Type B pancreatic cell (in vitro differentiated cells): ENCODE measurements around the gene GPRIN3. TPM values are rescaled to one million over a fixed set of nuclear protein-coding genes. Genes with fewer than 3 reads are reported as not detected.
A peak's percentile ranks its signal among the peaks of the same experiment; 100 is the strongest.
"Not testable (repeated sequence)": the region's sequence is repeated elsewhere in the genome, so short reads cannot be mapped to it uniquely, and the experiment has no call there.

Experiments
- DNase-seq: peaks from one replicate; pipeline ENCODE4 v3.0.0; 2021; ENCODE audit warnings: mixed read lengths; ENCODE audit not compliant: unreplicated experiment; ENCODE audit errors: extremely low spot score
- H3K27ac Mint-ChIP-seq: 2 replicates; pipeline ENCODE4 v1.8.0; 2021; ENCODE audit warnings: mild to moderate bottlenecking, mixed read lengths
- H3K27me3 Mint-ChIP-seq: 2 replicates; pipeline ENCODE4 v1.8.0; 2021; ENCODE audit warnings: mixed read lengths
- H3K36me3 Mint-ChIP-seq: 2 replicates; pipeline ENCODE4 v1.8.0; 2021; ENCODE audit warnings: mixed read lengths
- H3K4me1 Mint-ChIP-seq: one replicate; pipeline ENCODE4 v1.8.0; 2021; ENCODE audit warnings: mixed read lengths; ENCODE audit not compliant: unreplicated experiment
- H3K4me3 Mint-ChIP-seq: 2 replicates; pipeline ENCODE4 v1.8.0; 2021; ENCODE audit warnings: mild to moderate bottlenecking, mixed read lengths
- H3K9me3 Mint-ChIP-seq: 2 replicates; pipeline ENCODE4 v1.8.0; 2021; ENCODE audit warnings: mixed read lengths
- CTCF ChIP-seq: fragments of 200-600 bp; sonication (generic); conservative IDR thresholded peaks from 2 replicates; pipeline ENCODE4 v1.5.0; 2021; ENCODE audit warnings: antibody characterized with exemption, mild to moderate bottlenecking
- total RNA-seq: library from RNA; stranded (reverse); gene quantifications from 2 replicates; pipeline ENCODE4 v1.2.1, GENCODE V29; 2021; ENCODE audit warnings: low replicate concordance

Gene GPRIN3
- total RNA-seq, 1 donor from 2014 or later: 4.5 TPM

- Mint-ChIP-seq H3K9me3 (peaks cover 5% of the 10 kb centered on the region), H3K4me3 (no peak overlapping the region), H3K4me1 (peaks cover 6% of the 10 kb centered on the region), H3K36me3 (no peaks in the 10 kb centered on the region), H3K27ac (no peak overlapping the region), H3K27me3 (peaks cover 2% of the 10 kb centered on the region)
- TF ChIP-seq CTCF: no peak
- DNase-seq: no peak
These were observed 51.3 kb downstream of the GPRIN3 start for GRCh38 chr4:89256203-89256800.

GRCh38 chr4:89254847-89255246 lies 52.8 kb downstream of the GPRIN3 start:
- no peak for DNase-seq
- H3K36me3 Mint-ChIP-seq: no peaks in the 10 kb centered on the region
- TF ChIP-seq CTCF: peak; percentile 80
- peaks cover 2% of the 10 kb centered on the region for H3K27me3 Mint-ChIP-seq
- peaks cover 5% of the 10 kb centered on the region for H3K9me3 Mint-ChIP-seq
- H3K27ac Mint-ChIP-seq: no peak overlapping the region
- no peaks in the 10 kb centered on the region for H3K4me1 Mint-ChIP-seq
- H3K4me3 Mint-ChIP-seq: no peak overlapping the region

DNA sequence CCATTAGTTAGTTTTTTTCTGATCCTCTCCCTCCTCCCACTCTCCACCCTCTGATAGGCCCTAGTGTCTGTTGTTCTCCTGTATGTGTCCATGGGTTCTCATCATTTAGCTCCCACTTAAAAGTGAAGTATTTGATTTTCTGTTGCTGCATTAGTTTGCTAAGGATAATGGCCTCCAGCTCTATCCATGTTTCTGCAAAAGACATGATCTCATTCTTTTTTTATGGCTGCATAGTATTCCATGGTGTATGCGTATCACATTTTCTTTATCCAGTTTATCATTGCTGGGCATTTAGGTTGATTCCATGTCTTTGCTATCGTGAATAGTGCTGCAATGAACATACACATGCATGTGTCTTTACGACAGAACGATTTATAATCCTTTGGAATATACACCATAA lies 53.3 kb downstream of the GPRIN3 start:
- not testable (repeated sequence) for H3K9me3 Mint-ChIP-seq, H3K4me3 Mint-ChIP-seq, DNase-seq, H3K4me1 Mint-ChIP-seq, H3K27ac Mint-ChIP-seq, H3K27me3 Mint-ChIP-seq, H3K36me3 Mint-ChIP-seq

DNA sequence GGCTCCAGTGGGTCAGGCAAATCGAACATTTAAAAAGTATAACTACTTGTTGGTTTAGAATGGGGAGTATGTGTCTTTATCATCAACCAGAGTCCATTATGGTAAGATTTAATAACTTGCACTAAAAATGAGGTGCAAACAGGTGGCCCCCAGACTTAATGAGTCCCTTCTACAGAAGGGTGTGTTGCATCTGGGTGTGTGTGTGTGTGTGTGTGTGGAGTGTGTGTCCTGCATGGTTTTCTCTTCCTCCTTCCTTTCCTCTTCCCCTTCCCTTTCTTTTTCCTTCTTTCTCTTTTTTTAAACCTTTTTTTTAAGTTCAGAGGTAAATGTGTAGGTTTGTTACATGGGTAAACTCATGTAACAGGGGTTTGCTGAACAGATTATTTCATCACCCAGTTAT lies 53.7 kb downstream of the GPRIN3 start:
- H3K27ac Mint-ChIP-seq: no peak overlapping the region
- no peak for TF ChIP-seq CTCF
- no peaks in the 10 kb centered on the region for H3K36me3 Mint-ChIP-seq
- H3K4me3 Mint-ChIP-seq: no peak overlapping the region
- H3K4me1 Mint-ChIP-seq: no peaks in the 10 kb centered on the region
- peaks cover 5% of the 10 kb centered on the region for H3K9me3 Mint-ChIP-seq
- H3K27me3 Mint-ChIP-seq: peaks cover 2% of the 10 kb centered on the region
- DNase-seq: no peak

- Mint-ChIP-seq H3K36me3 (no peaks in the 10 kb centered on the region), H3K9me3 (peaks cover 5% of the 10 kb centered on the region), H3K4me3 (no peak overlapping the region), H3K4me1 (no peaks in the 10 kb centered on the region), H3K27me3 (peaks cover 2% of the 10 kb centered on the region), H3K27ac (no peak overlapping the region)
- no peak for DNase-seq
- TF ChIP-seq CTCF: no peak
These were observed 54.3 kb downstream of the GPRIN3 start for GRCh38 chr4:89253311-89253710.

DNA sequence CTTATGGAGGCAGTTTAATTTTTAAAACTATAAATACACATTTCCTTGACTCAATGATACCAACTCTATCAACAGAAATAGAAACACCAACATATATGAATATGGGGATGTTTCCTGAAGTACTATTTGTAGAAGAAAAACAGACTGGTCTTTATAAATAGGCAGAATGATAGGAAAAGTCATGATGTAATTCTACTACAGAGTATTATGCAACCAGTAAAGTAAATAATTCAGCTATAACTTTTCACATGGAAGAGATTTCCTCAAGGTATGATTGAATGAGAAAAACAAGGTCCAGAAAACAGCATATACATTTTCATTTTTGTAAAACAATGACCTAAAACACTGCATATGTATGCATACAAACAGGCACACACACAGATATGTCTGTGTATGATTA lies 56.2 kb downstream of the GPRIN3 start:
- Mint-ChIP-seq H3K27me3 (no peaks in the 10 kb centered on the region), H3K27ac (no peak overlapping the region), H3K4me1 (no peaks in the 10 kb centered on the region), H3K36me3 (no peaks in the 10 kb centered on the region), H3K4me3 (no peak overlapping the region), H3K9me3 (peaks cover 5% of the 10 kb centered on the region)
- DNase-seq: no peak
- TF ChIP-seq CTCF: no peak
